Stomach (tissue), 4 donors: ENCODE measurements around the gene GALNT17.

Experiments used
- CTCF ChIP-seq, 7 experiments: fragments of 450-650 bp in 4 of 7; fragments of 200-600 bp in 3 of 7; sonication (generic) in 3 of 7; IDR thresholded peaks; one replicate each; pipeline ENCODE4 v1.5.1; 2016 to 2019; ENCODE audit warnings: antibody characterized with exemption in 7 of 7, control low read depth in 2 of 7, mild to moderate bottlenecking in 1 of 7
- EP300 ChIP-seq: sonication (generic); formaldehyde crosslinking; IDR thresholded peaks from one replicate; pipeline ENCODE4 v1.6.1; 2017; ENCODE audit warnings: antibody characterized with exemption
- POLR2A ChIP-seq, 4 donors: fragments of 450-650 bp; IDR thresholded peaks; one replicate each; pipeline ENCODE4 v1.6.1; 2016; ENCODE audit warnings: antibody characterized with exemption in 4 of 4, control low read depth in 2 of 4, mild to moderate bottlenecking in 1 of 4, moderate library complexity in 1 of 4
- POLR2AphosphoS5 ChIP-seq, 3 donors: sonication (generic); formaldehyde crosslinking; IDR thresholded peaks; one replicate each; pipeline ENCODE4 v1.6.1; 2016; ENCODE audit warnings: antibody characterized with exemption in 3 of 3

GRCh38 chr7:71409550-71410157 lies 277.7 kb downstream of the GALNT17 start:
- no peak for TF ChIP-seq CTCF (IDR thresholded peaks at IDR 0.05)
- no peak for TF ChIP-seq POLR2A (IDR thresholded peaks at IDR 0.05)
- TF ChIP-seq EP300: no peak
- no peak for TF ChIP-seq POLR2AphosphoS5 (IDR thresholded peaks at IDR 0.05)
